HuH-7.5 (cell line): ENCODE results near the gene NRG3.
A peak's percentile ranks its signal among the peaks of the same experiment; 100 is the strongest.
"Not testable (repeated sequence)": the region's sequence is repeated elsewhere in the genome, so short reads cannot be mapped to it uniquely, and the experiment has no call there.

Experiments
- DNase-seq: peaks from one replicate; pipeline ENCODE4 v3.0.0; 2011; ENCODE audit warnings: low spot score

NRG3 gene

GRCh38 chr10:82591421-82591820 is 716.4 kb downstream of the NRG3 start:
- DNase-seq, result no peak

- DNase-seq, result no peak
Measured at GRCh38 chr10:82597840-82598239, 722.8 kb downstream of the NRG3 start.

- DNase-seq, result no peak
Measured at GRCh38 chr10:82609845-82610244, 734.9 kb downstream of the NRG3 start.

GRCh38 chr10:82618007-82618406 is 743.0 kb downstream of the NRG3 start:
- no peak for DNase-seq

GRCh38 chr10:82621680-82622079 is 746.7 kb downstream of the NRG3 start:
- DNase-seq, result no peak

- no peak for DNase-seq
Measured at GRCh38 chr10:82622479-82622878, 747.5 kb downstream of the NRG3 start.

- DNase-seq, result no peak
Measured at GRCh38 chr10:82625512-82626189, 750.7 kb downstream of the NRG3 start.

GRCh38 chr10:82628373-82628772 is 753.4 kb downstream of the NRG3 start:
- DNase-seq, result peak; percentile 10

GRCh38 chr10:82643076-82643475 is 768.1 kb downstream of the NRG3 start:
- DNase-seq, result no peak

- no peak for DNase-seq
Measured at GRCh38 chr10:82643601-82644000, 768.6 kb downstream of the NRG3 start.

- DNase-seq, result no peak
Measured at GRCh38 chr10:82645221-82645620, 770.2 kb downstream of the NRG3 start.

- no peak for DNase-seq
Measured at GRCh38 chr10:82653244-82654155, 778.5 kb downstream of the NRG3 start.

GRCh38 chr10:82660205-82660604 is 785.2 kb downstream of the NRG3 start:
- DNase-seq, result no peak

- DNase-seq, result no peak
Measured at GRCh38 chr10:82660986-82661385, 786.0 kb downstream of the NRG3 start.

- DNase-seq, result no peak
Measured at GRCh38 chr10:82661701-82662100, 786.7 kb downstream of the NRG3 start.

GRCh38 chr10:82668221-82668895 is 793.4 kb downstream of the NRG3 start:
- no peak for DNase-seq

- DNase-seq, result no peak
Measured at GRCh38 chr10:82674036-82674435, 799.0 kb downstream of the NRG3 start.

GRCh38 chr10:82677932-82678331 is 802.9 kb downstream of the NRG3 start:
- not testable (repeated sequence) for DNase-seq

- DNase-seq, result not testable (repeated sequence)
Measured at GRCh38 chr10:82678451-82678850, 803.5 kb downstream of the NRG3 start.

- no peak for DNase-seq
Measured at GRCh38 chr10:82680608-82681007, 805.6 kb downstream of the NRG3 start.

- DNase-seq, result no peak
Measured at GRCh38 chr10:82683945-82684344, 809.0 kb downstream of the NRG3 start.

- no peak for DNase-seq
Measured at GRCh38 chr10:82685087-82685486, 810.1 kb downstream of the NRG3 start.

- DNase-seq, result no peak
Measured at GRCh38 chr10:82691211-82691610, 816.2 kb downstream of the NRG3 start.
